AG04449 (cell line): Measurements from ENCODE around the gene CCRL2.
"Not testable (repeated sequence)": the region's sequence is repeated elsewhere in the genome, so short reads cannot be mapped to it uniquely, and the experiment has no call there.

Source experiments
- CTCF ChIA-PET: fragments of 350-600 bp; formaldehyde crosslinking; extraction: SDS; loops from one replicate; lab custom pipeline; 2021; ENCODE audit warnings: antibody characterized with exemption; lab: Yijun Ruan, JAX
- POLR2A ChIA-PET: fragments of 400-600, 350-600 bp; formaldehyde crosslinking; extraction: SDS; loops from one replicate; lab custom pipeline; 2020; ENCODE audit warnings: antibody characterized with exemption, inconsistent platforms; lab: Yijun Ruan, JAX
- DNase-seq: peaks from one replicate; pipeline ENCODE4 v3.0.0-alpha.2; 2010; ENCODE audit warnings: low read depth, low spot score
- H3K4me3 ChIP-seq: 2 replicates; pipeline ENCODE4 v1.5.1; 2011; ENCODE audit warnings: low read depth, mild to moderate bottlenecking, control low read depth, low read length
- TF ChIP-seq, protein P1 (sequence below): IDR thresholded peaks from one replicate; pipeline ENCODE4 v1.5.1; 2011; ENCODE audit warnings: mild to moderate bottlenecking, moderate library complexity, low read length, control low read depth, inconsistent platforms; ENCODE audit not compliant: insufficient read depth; ENCODE audit errors: missing control alignments

Gene CCRL2

DNA sequence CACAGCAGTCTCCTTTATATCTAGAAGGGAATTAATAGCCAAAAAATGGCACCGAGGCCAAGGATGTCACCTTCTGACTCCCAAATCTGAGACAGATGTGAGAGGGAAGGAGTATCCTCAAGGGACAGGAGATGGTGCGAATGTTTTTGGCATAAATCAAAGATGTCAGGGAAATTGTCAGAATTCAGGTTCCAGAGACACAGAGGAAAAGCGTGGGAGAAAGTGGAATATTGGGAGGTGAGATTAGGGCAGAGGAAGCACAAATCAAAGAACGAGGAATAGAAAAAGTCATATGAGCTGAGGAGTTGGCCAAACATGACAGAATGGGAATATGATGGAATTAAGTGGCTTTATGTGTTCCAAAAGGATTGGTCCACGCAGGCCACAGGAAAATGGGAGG, 6.2 kb upstream of the CCRL2 start:
- H3K4me3 ChIP-seq = no peak overlapping the region
- ChIA-PET CTCF (no interaction called here), POLR2A (no interaction called here)
- no peak for DNase-seq
- TF ChIP-seq, protein P1, sequence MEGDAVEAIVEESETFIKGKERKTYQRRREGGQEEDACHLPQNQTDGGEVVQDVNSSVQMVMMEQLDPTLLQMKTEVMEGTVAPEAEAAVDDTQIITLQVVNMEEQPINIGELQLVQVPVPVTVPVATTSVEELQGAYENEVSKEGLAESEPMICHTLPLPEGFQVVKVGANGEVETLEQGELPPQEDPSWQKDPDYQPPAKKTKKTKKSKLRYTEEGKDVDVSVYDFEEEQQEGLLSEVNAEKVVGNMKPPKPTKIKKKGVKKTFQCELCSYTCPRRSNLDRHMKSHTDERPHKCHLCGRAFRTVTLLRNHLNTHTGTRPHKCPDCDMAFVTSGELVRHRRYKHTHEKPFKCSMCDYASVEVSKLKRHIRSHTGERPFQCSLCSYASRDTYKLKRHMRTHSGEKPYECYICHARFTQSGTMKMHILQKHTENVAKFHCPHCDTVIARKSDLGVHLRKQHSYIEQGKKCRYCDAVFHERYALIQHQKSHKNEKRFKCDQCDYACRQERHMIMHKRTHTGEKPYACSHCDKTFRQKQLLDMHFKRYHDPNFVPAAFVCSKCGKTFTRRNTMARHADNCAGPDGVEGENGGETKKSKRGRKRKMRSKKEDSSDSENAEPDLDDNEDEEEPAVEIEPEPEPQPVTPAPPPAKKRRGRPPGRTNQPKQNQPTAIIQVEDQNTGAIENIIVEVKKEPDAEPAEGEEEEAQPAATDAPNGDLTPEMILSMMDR = no peak

DNA sequence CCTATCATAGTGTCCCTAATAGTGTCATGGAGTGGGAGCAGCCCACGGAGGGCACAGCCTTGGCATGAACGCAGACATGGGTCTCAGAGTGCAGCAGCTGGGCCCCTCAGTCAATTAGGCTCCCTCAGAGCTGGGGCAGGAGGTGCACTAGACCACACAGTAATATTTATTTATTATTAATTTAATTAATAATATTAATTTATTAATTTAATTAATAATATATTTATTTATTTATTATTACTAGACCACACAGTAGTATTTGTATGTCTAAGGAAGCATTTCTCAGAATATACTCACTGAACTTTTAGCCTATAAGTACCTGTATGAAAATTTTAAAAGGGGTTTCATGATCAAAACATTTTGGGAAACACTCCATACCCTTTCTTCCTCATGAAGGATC, 5.5 kb upstream of the CCRL2 start:
- POLR2A ChIA-PET = no interaction called here
- CTCF ChIA-PET = no interaction called here
- H3K4me3 ChIP-seq = no peak overlapping the region
- TF ChIP-seq, protein P1 = no peak
- no peak for DNase-seq

DNA sequence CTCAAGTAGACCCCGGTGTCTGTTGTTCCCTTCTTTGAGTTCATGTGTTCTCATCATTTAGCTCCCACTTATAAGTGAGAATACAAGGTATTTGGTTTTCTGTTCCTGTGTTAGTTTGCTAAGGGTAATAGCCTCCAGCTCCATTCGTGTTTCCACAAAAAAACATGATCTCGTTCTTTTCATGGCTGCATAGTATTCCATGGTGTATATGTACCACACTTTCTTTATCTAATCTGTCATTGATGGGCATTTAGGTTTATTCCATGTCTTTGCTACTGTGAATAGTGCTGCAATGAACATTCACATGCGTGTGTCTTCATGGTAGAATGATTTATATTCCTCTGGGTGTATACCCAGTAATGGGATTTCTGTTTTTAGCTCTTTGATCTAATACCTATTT, 4.2 kb upstream of the CCRL2 start:
- DNase-seq, H3K4me3 ChIP-seq, CTCF ChIA-PET, POLR2A ChIA-PET: not testable (repeated sequence)

DNA sequence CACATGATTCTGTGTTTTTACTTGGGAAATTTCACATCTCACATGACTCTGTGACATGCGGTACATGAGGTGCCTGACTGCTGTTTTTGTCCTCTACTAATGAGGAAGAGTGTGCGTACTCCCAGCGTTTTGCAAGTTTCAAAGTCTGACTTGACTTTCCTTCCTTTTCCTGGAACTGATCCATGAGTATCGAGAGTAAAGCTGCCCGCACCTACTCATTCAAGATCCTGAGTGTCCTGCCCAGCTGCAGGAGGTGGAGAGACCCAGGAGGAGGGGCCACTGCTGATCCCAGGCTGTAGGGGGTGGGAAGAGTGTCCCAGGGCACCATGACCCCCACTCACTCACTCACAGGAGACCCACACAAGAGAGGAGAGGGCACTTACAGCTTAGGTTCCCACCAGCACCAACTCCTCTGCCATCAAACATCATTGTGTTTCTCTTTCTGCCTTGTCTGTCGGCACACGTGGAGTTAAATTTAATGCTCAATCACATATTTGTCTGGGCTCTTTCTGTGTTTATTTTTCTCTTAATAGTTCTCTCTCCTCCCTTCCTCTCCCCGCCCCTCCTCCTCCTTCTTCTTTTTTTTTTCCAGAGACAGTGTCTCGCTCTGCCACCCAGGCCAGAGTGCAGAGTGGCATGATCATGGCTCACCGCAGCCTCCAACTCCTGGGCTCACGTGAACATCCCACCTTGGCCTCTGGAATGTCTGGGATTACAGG, 1.6 kb upstream of the CCRL2 start:
- POLR2A ChIA-PET = no interaction called here
- TF ChIP-seq, protein P1 = no peak
- no peak for DNase-seq
- CTCF ChIA-PET = interaction anchor here (1.0 kb wide), 1 partner anchor 38 kb away, joined by 3 read pairs; no protein-coding TSS in a partner anchor
- no peak overlapping the region for H3K4me3 ChIP-seq

DNA sequence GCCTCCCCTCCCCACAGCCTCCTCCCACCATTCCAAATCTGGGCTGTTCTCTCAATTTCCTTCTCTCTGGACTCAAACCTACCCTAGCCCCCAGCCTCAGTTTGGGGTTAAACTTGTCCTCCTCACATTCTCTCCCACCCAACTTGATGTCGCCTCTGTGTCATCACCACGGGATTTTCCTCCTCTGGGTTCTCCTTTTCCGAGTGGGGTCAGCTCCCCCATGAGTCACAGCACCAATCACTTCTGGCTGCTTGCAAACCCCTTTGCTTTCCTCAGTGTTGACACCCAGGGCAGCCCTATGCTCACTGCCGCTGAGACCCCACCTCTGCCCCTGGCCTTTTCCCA, 644 bp upstream of the CCRL2 start:
- ChIA-PET POLR2A (no interaction called here), CTCF (no interaction called here)
- TF ChIP-seq, protein P1 = no peak

DNA sequence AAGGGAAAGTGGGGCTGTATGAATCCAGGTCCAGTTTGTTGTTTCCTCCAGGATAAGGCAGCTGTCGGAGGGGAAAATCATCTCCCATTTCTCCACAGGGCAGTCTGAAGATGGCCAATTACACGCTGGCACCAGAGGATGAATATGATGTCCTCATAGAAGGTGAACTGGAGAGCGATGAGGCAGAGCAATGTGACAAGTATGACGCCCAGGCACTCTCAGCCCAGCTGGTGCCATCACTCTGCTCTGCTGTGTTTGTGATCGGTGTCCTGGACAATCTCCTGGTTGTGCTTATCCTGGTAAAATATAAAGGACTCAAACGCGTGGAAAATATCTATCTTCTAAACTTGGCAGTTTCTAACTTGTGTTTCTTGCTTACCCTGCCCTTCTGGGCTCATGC, 911 bp downstream of the CCRL2 start:
- DNase-seq = no peak
- ChIA-PET POLR2A (no interaction called here), CTCF (no interaction called here)
- TF ChIP-seq, protein P1 = no peak
- no peak overlapping the region for H3K4me3 ChIP-seq

More for the DNA sequence above, 644 bp upstream of the CCRL2 start:
- DNase-seq = no peak
- H3K4me3 ChIP-seq = no peak overlapping the region

DNA sequence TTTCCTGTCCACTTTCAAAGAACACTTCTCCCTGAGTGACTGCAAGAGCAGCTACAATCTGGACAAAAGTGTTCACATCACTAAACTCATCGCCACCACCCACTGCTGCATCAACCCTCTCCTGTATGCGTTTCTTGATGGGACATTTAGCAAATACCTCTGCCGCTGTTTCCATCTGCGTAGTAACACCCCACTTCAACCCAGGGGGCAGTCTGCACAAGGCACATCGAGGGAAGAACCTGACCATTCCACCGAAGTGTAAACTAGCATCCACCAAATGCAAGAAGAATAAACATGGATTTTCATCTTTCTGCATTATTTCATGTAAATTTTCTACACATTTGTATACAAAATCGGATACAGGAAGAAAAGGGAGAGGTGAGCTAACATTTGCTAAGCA, 1.8 kb downstream of the CCRL2 start:
- no peak overlapping the region for H3K4me3 ChIP-seq
- ChIA-PET POLR2A (no interaction called here), CTCF (no interaction called here)
- TF ChIP-seq, protein P1 = no peak
- no peak for DNase-seq
